Thyroid gland (tissue), 4 donors: ENCODE results near the gene PREX1.
"Not testable (repeated sequence)": the region's sequence is repeated elsewhere in the genome, so short reads cannot be mapped to it uniquely, and the experiment has no call there.

Experiments used
- CTCF ChIP-seq, 6 experiments: fragments of 200-600 bp in 3 of 6; fragments of 450-650 bp in 3 of 6; sonication (generic) in 3 of 6; IDR thresholded peaks; one replicate each; pipeline ENCODE4 v1.5.1; 2016 to 2019; ENCODE audit warnings: antibody characterized with exemption in 6 of 6, mild to moderate bottlenecking in 2 of 6, inconsistent platforms in 1 of 6, moderate library complexity in 1 of 6
- POLR2A ChIP-seq, 2 donors: fragments of 450-650 bp; IDR thresholded peaks; one replicate each; pipeline ENCODE4 v1.6.1; 2017; ENCODE audit warnings: antibody characterized with exemption in 2 of 2, mild to moderate bottlenecking in 2 of 2, moderate library complexity in 1 of 2

- TF ChIP-seq CTCF, POLR2A (IDR thresholded peaks at IDR 0.05): not testable (repeated sequence)
These were observed 52.3 kb downstream of the PREX1 start for GRCh38 chr20:48775545-48775944.
